Measurements from ENCODE around the gene TMEM200C.
"Not testable (repeated sequence)": the region's sequence is repeated elsewhere in the genome, so short reads cannot be mapped to it uniquely, and the experiment has no call there.

TMEM200C gene

GRCh38 chr18:5871426-5871825, 23.9 kb downstream of the TMEM200C start:
- no peaks in the 10 kb centered on the region for H3K27me3 ChIP-seq
- H3K4me1 ChIP-seq = no peaks in the 10 kb centered on the region
- H3K9me3 ChIP-seq = no peaks in the 10 kb centered on the region
- no peak overlapping the region for H3K4me2 ChIP-seq
- no peak overlapping the region for H3K4me3 ChIP-seq
- H3K9ac ChIP-seq = no peak overlapping the region
- peaks cover 6% of the 10 kb centered on the region; the same call in 1 of the 2 replicates for H4K20me1 ChIP-seq
- no peak for TF ChIP-seq Cebpa-rat (IDR thresholded peaks at IDR 0.05)
- no peaks in the 10 kb centered on the region for H3K36me3 ChIP-seq
- H3K27ac ChIP-seq = no peak overlapping the region

- Histone ChIP-seq H3K36me3 (no peaks in the 10 kb centered on the region), H3K4me3 (no peak overlapping the region), H4K20me1 (peaks cover 6% of the 10 kb centered on the region; the same call in 1 of the 2 replicates), H3K9ac (no peak overlapping the region), H3K9me3 (no peaks in the 10 kb centered on the region), H3K27ac (no peak overlapping the region), H3K27me3 (no peaks in the 10 kb centered on the region), H3K4me1 (no peaks in the 10 kb centered on the region), H3K4me2 (no peak overlapping the region)
- no peak for TF ChIP-seq Cebpa-rat (IDR thresholded peaks at IDR 0.05)
Observed at GRCh38 chr18:5868218-5868854, 27.0 kb downstream of the TMEM200C start.

- Histone ChIP-seq H3K4me1 (no peaks in the 10 kb centered on the region), H4K20me1 (peaks cover 6% of the 10 kb centered on the region; the same call in 1 of the 2 replicates), H3K4me2 (no peak overlapping the region), H3K4me3 (no peak overlapping the region), H3K36me3 (no peaks in the 10 kb centered on the region), H3K9ac (no peak overlapping the region), H3K27ac (no peak overlapping the region), H3K27me3 (no peaks in the 10 kb centered on the region), H3K9me3 (peaks cover 11% of the 10 kb centered on the region)
- TF ChIP-seq Cebpa-rat (IDR thresholded peaks at IDR 0.05) = no peak
Observed at GRCh38 chr18:5865521-5865920, 29.8 kb downstream of the TMEM200C start.

GRCh38 chr18:5862127-5862526, 33.2 kb downstream of the TMEM200C start:
- H3K4me2 ChIP-seq, H4K20me1 ChIP-seq, H3K27ac ChIP-seq, H3K9ac ChIP-seq, H3K27me3 ChIP-seq, H3K4me1 ChIP-seq, H3K36me3 ChIP-seq, H3K4me3 ChIP-seq: not testable (repeated sequence)
- H3K9me3 ChIP-seq = peaks cover 11% of the 10 kb centered on the region

- Histone ChIP-seq H3K27me3 (no peaks in the 10 kb centered on the region), H3K36me3 (no peaks in the 10 kb centered on the region), H3K9me3 (peaks cover 7% of the 10 kb centered on the region), H3K4me2 (no peak overlapping the region), H3K9ac (no peak overlapping the region), H4K20me1 (no peaks in the 10 kb centered on the region), H3K27ac (no peak overlapping the region), H3K4me1 (no peaks in the 10 kb centered on the region), H3K4me3 (no peak overlapping the region)
- TF ChIP-seq Cebpa-rat (IDR thresholded peaks at IDR 0.05) = no peak
Observed at GRCh38 chr18:5857180-5857579, 38.1 kb downstream of the TMEM200C start.

GRCh38 chr18:5853253-5853652, 42.1 kb downstream of the TMEM200C start:
- no peak overlapping the region for H3K4me3 ChIP-seq
- no peaks in the 10 kb centered on the region for H3K36me3 ChIP-seq
- H3K27me3 ChIP-seq = no peaks in the 10 kb centered on the region; the same call in 1 of the 2 replicates
- no peaks in the 10 kb centered on the region for H4K20me1 ChIP-seq
- H3K9me3 ChIP-seq = no peaks in the 10 kb centered on the region
- H3K27ac ChIP-seq = no peak overlapping the region
- H3K4me1 ChIP-seq = no peaks in the 10 kb centered on the region
- no peak for TF ChIP-seq Cebpa-rat (IDR thresholded peaks at IDR 0.05)
- H3K9ac ChIP-seq = no peak overlapping the region
- H3K4me2 ChIP-seq = no peak overlapping the region

- H3K27me3 ChIP-seq = no peaks in the 10 kb centered on the region; the same call in 1 of the 2 replicates
- no peaks in the 10 kb centered on the region for H3K4me1 ChIP-seq
- H3K9me3 ChIP-seq = no peaks in the 10 kb centered on the region
- H3K27ac ChIP-seq = no peak overlapping the region
- H3K4me2 ChIP-seq = no peak overlapping the region
- TF ChIP-seq Cebpa-rat (IDR thresholded peaks at IDR 0.05) = no peak
- H4K20me1 ChIP-seq = no peaks in the 10 kb centered on the region
- H3K36me3 ChIP-seq = no peaks in the 10 kb centered on the region
- no peak overlapping the region for H3K9ac ChIP-seq
- no peak overlapping the region for H3K4me3 ChIP-seq
Observed at GRCh38 chr18:5851998-5852397, 43.3 kb downstream of the TMEM200C start.

- Histone ChIP-seq H3K27ac (no peak overlapping the region), H3K4me3 (no peak overlapping the region), H4K20me1 (no peaks in the 10 kb centered on the region), H3K4me1 (no peaks in the 10 kb centered on the region), H3K27me3 (no peaks in the 10 kb centered on the region), H3K4me2 (no peak overlapping the region), H3K9ac (no peak overlapping the region), H3K36me3 (no peaks in the 10 kb centered on the region), H3K9me3 (no peaks in the 10 kb centered on the region)
- TF ChIP-seq Cebpa-rat (IDR thresholded peaks at IDR 0.05) = no peak
Observed at GRCh38 chr18:5842653-5843052, 52.7 kb downstream of the TMEM200C start.

GRCh38 chr18:5841518-5841917, 53.8 kb downstream of the TMEM200C start:
- Histone ChIP-seq H3K36me3 (no peaks in the 10 kb centered on the region), H3K9me3 (no peaks in the 10 kb centered on the region), H3K4me2 (no peak overlapping the region), H3K4me1 (no peaks in the 10 kb centered on the region), H3K27ac (no peak overlapping the region), H3K27me3 (no peaks in the 10 kb centered on the region), H3K4me3 (no peak overlapping the region), H4K20me1 (no peaks in the 10 kb centered on the region), H3K9ac (no peak overlapping the region)
- TF ChIP-seq Cebpa-rat (IDR thresholded peaks at IDR 0.05) = no peak

GRCh38 chr18:5840547-5840946, 54.8 kb downstream of the TMEM200C start:
- H3K4me1 ChIP-seq = no peaks in the 10 kb centered on the region
- no peaks in the 10 kb centered on the region for H3K9me3 ChIP-seq
- H4K20me1 ChIP-seq = no peaks in the 10 kb centered on the region
- no peak overlapping the region for H3K4me3 ChIP-seq
- no peak overlapping the region for H3K27ac ChIP-seq
- H3K36me3 ChIP-seq = no peaks in the 10 kb centered on the region
- H3K4me2 ChIP-seq = no peak overlapping the region
- H3K27me3 ChIP-seq = no peaks in the 10 kb centered on the region
- H3K9ac ChIP-seq = no peak overlapping the region
- TF ChIP-seq Cebpa-rat (IDR thresholded peaks at IDR 0.05) = no peak

- Histone ChIP-seq H3K27me3 (no peaks in the 10 kb centered on the region), H3K9me3 (no peaks in the 10 kb centered on the region), H3K27ac (no peak overlapping the region), H3K4me2 (no peak overlapping the region), H3K4me3 (no peak overlapping the region), H4K20me1 (no peaks in the 10 kb centered on the region), H3K4me1 (no peaks in the 10 kb centered on the region), H3K9ac (no peak overlapping the region), H3K36me3 (no peaks in the 10 kb centered on the region)
- TF ChIP-seq Cebpa-rat (IDR thresholded peaks at IDR 0.05) = no peak
Observed at GRCh38 chr18:5840025-5840424, 55.3 kb downstream of the TMEM200C start.
